SK-N-MC (cell line): ENCODE results near the gene LRRN4.

ENCODE experiments used
- EZH2 ChIP-seq: fragments of 200-600 bp; sonication (generic); IDR thresholded peaks from one replicate; pipeline ENCODE4 v1.6.1; 2017; ENCODE audit warnings: antibody characterized with exemption
- POLR2AphosphoS5 ChIP-seq: IDR thresholded peaks from 2 replicates; pipeline ENCODE4 v1.6.1; 2012; ENCODE audit warnings: mild to moderate bottlenecking, low read depth, low read length, borderline replicate concordance

DNA sequence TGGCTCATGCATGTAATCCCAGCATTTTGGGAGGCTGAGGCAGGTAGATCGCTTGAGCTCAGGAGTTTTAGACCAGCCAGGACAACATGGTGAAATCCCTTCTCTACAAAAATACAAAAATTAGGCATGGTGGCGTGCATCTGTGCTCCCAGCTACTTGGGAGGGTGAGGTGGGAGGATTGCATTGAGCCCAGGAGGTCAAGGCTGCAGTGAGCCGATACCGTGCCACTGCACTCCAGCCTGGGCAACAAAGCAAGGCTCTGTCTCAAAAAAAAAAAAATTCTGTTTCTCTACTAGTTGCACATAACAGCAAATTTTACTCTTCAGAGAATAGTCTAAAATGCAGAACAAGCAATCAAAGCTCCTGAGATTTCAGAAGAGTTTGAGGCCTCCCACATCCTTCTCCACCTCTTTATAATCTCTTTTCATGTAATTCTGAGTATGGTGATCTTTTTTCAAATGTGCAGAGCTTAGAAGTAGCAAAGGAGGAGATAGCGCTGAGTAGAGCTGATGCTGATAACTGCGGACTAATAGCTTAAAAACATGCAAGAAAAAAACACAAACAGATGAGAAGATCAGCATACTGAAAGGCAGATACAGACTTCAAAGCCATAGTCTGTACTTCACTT is 23.3 kb downstream of the LRRN4 start:
- TF ChIP-seq POLR2AphosphoS5, result no peak
- no peak for TF ChIP-seq EZH2
